HepG2 (cell line): Measurements from ENCODE around the gene ZNF343. TPM values are rescaled to one million over a fixed set of nuclear protein-coding genes. Genes with fewer than 3 reads are reported as not detected.
A peak's percentile ranks its signal among the peaks of the same experiment; 100 is the strongest.

ENCODE experiments used
- BORCS8-MEF2B ChIP-seq: sonication (generic); formaldehyde crosslinking; IDR thresholded peaks from 2 replicates; pipeline ENCODE4 v1.8.0; 2022; ENCODE audit warnings: mild to moderate bottlenecking, missing genetic modification reagents
- EEA1 ChIP-seq: sonication (generic); formaldehyde crosslinking; IDR thresholded peaks from 2 replicates; pipeline ENCODE4 v1.5.1; 2020; ENCODE audit warnings: mild to moderate bottlenecking, missing genetic modification reagents, borderline replicate concordance
- HOXA5 ChIP-seq: sonication (generic); formaldehyde crosslinking; IDR thresholded peaks from 2 replicates; pipeline ENCODE4 v1.4.0; 2020; ENCODE audit warnings: missing genetic modification reagents
- MTF2 ChIP-seq: sonication (generic); formaldehyde crosslinking; IDR thresholded peaks from 2 replicates; pipeline ENCODE4 v1.5.0; 2020; ENCODE audit warnings: missing genetic modification reagents, borderline replicate concordance
- NFKB2 ChIP-seq: sonication (generic); formaldehyde crosslinking; IDR thresholded peaks from 2 replicates; pipeline ENCODE4 v1.4.0; 2020; ENCODE audit warnings: missing genetic modification reagents, borderline replicate concordance
- SRY ChIP-seq: sonication (generic); formaldehyde crosslinking; IDR thresholded peaks from 2 replicates; pipeline ENCODE4 v1.8.0; 2022; ENCODE audit warnings: mild to moderate bottlenecking, missing genetic modification reagents
- TEAD3 ChIP-seq: optimal IDR thresholded peaks from 2 replicates; pipeline ENCODE3; 2016; ENCODE audit warnings: borderline replicate concordance
- ZBTB44 ChIP-seq: sonication (generic); formaldehyde crosslinking; IDR thresholded peaks from 2 replicates; pipeline ENCODE4 v1.4.0; 2020; ENCODE audit warnings: missing genetic modification reagents
- ZNF331 ChIP-seq: sonication (generic); formaldehyde crosslinking; IDR thresholded peaks from 2 replicates; pipeline ENCODE4 v1.4.0; 2020; ENCODE audit warnings: missing genetic modification reagents
- ZNF44 ChIP-seq: sonication (generic); formaldehyde crosslinking; IDR thresholded peaks from 2 replicates; pipeline ENCODE4 v1.5.1; 2020; ENCODE audit warnings: mild to moderate bottlenecking, missing genetic modification reagents
- ZNF543 ChIP-seq: sonication (generic); formaldehyde crosslinking; IDR thresholded peaks from 2 replicates; pipeline ENCODE4 v1.4.0; 2020; ENCODE audit warnings: mild to moderate bottlenecking, missing genetic modification reagents
- ZNF547 ChIP-seq: sonication (generic); formaldehyde crosslinking; IDR thresholded peaks from 2 replicates; pipeline ENCODE4 v1.5.1; 2020; ENCODE audit warnings: mild to moderate bottlenecking, missing genetic modification reagents
- ZNF557 ChIP-seq: sonication (generic); formaldehyde crosslinking; IDR thresholded peaks from 2 replicates; pipeline ENCODE4 v1.4.0; 2020; ENCODE audit warnings: missing genetic modification reagents
- ZNF740 ChIP-seq: sonication (generic); formaldehyde crosslinking; IDR thresholded peaks from 2 replicates; pipeline ENCODE4 v1.4.0; 2020; ENCODE audit warnings: missing genetic modification reagents
- ZSCAN20 ChIP-seq: sonication (generic); formaldehyde crosslinking; IDR thresholded peaks from 2 replicates; pipeline ENCODE4 v1.4.0; 2020; ENCODE audit warnings: missing genetic modification reagents, mild to moderate bottlenecking, borderline replicate concordance
- ZSCAN9 ChIP-seq: IDR thresholded peaks from 2 replicates; pipeline ENCODE4 v1.6.1; 2016; ENCODE audit warnings: borderline replicate concordance
- polyA plus RNA-seq, 8 experiments: library from polyadenylated mRNA; depleted of rRNA in 3 of 8; stranded (reverse) in 7 of 8; unstranded in 1 of 8; fragments of >200 nt; fragmentation: Illumina TruSeq in 4 of 8; extraction: Trizol in 4 of 8; gene quantifications; 2 replicates each; pipeline versions ENCODE4 v1.2.1 to v1.2.3, GENCODE V29; 2011 to 2016; ENCODE audit warnings: low read depth in 4 of 8, missing spikeins in 1 of 8, mixed read lengths in 1 of 8; ENCODE audit not compliant: insufficient read depth in 1 of 8
- total RNA-seq, 5 experiments: library from RNA; depleted of rRNA; stranded (reverse); fragments of >200 nt; fragmentation: Illumina TruSeq; extraction: Trizol; gene quantifications; 2 replicates each; pipeline ENCODE4 v1.2.3, GENCODE V29; 2016; ENCODE audit warnings: low read depth in 1 of 5
- TF ChIP-seq, protein P1 (sequence below): sonication (generic); formaldehyde crosslinking; IDR thresholded peaks from 2 replicates; pipeline ENCODE4 v1.5.1; 2020; ENCODE audit warnings: mild to moderate bottlenecking, missing genetic modification reagents, borderline replicate concordance
- TF ChIP-seq, protein P2 (sequence below): sonication (generic); formaldehyde crosslinking; IDR thresholded peaks from 2 replicates; pipeline ENCODE4 v1.5.0; 2020; ENCODE audit warnings: missing genetic modification reagents, mild to moderate bottlenecking, borderline replicate concordance

The ZNF343 gene
- total and polyA plus RNA-seq, 2 of the 13 experiments (the other 11 are each of a cell fraction or from before 2014, with no cell fraction given): 16.4 to 22.1 TPM

GRCh38 chr20:2508631-2509467, at the start of gene ZNF343 (continued):
- TF ChIP-seq, protein P1, sequence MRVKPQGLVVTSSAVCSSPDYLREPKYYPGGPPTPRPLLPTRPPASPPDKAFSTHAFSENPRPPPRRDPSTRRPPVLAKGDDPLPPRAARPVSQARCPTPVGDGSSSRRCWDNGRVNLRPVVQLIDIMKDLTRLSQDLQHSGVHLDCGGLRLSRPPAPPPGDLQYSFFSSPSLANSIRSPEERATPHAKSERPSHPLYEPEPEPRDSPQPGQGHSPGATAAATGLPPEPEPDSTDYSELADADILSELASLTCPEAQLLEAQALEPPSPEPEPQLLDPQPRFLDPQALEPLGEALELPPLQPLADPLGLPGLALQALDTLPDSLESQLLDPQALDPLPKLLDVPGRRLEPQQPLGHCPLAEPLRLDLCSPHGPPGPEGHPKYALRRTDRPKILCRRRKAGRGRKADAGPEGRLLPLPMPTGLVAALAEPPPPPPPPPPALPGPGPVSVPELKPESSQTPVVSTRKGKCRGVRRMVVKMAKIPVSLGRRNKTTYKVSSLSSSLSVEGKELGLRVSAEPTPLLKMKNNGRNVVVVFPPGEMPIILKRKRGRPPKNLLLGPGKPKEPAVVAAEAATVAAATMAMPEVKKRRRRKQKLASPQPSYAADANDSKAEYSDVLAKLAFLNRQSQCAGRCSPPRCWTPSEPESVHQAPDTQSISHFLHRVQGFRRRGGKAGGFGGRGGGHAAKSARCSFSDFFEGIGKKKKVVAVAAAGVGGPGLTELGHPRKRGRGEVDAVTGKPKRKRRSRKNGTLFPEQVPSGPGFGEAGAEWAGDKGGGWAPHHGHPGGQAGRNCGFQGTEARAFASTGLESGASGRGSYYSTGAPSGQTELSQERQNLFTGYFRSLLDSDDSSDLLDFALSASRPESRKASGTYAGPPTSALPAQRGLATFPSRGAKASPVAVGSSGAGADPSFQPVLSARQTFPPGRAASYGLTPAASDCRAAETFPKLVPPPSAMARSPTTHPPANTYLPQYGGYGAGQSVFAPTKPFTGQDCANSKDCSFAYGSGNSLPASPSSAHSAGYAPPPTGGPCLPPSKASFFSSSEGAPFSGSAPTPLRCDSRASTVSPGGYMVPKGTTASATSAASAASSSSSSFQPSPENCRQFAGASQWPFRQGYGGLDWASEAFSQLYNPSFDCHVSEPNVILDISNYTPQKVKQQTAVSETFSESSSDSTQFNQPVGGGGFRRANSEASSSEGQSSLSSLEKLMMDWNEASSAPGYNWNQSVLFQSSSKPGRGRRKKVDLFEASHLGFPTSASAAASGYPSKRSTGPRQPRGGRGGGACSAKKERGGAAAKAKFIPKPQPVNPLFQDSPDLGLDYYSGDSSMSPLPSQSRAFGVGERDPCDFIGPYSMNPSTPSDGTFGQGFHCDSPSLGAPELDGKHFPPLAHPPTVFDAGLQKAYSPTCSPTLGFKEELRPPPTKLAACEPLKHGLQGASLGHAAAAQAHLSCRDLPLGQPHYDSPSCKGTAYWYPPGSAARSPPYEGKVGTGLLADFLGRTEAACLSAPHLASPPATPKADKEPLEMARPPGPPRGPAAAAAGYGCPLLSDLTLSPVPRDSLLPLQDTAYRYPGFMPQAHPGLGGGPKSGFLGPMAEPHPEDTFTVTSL (CRISPR knock-in tag): peak; percentile 64; the same call in 1 of the 2 replicates
- TF ChIP-seq ZNF557: 0 out of 2 replicates have a peak, but pooled peaks have one; percentile 40
- TF ChIP-seq ZNF331 (CRISPR knock-in tag): peak; percentile 78
- TF ChIP-seq ZNF543: peak; percentile 49; the same call in 1 of the 2 replicates
- TF ChIP-seq ZNF740: peak; percentile 11; the same call in 1 of the 2 replicates
- TF ChIP-seq EEA1 (CRISPR knock-in tag): no peak
- TF ChIP-seq BORCS8-MEF2B (CRISPR knock-in tag): peak; percentile 94
- peak; percentile 86 for TF ChIP-seq NFKB2 (CRISPR knock-in tag)
- TF ChIP-seq ZNF547: peak; percentile 62; the same call in 1 of the 2 replicates
- no peak for TF ChIP-seq MTF2 (CRISPR knock-in tag)
- peak; percentile 73 for TF ChIP-seq SRY (CRISPR knock-in tag)
- TF ChIP-seq ZNF44 (CRISPR knock-in tag): no peak
- peak; percentile 84 for TF ChIP-seq TEAD3 (CRISPR knock-in tag)
- peak; percentile 65 for TF ChIP-seq HOXA5 (CRISPR knock-in tag)
- TF ChIP-seq ZBTB44 (CRISPR knock-in tag): peak; percentile 35; the same call in 1 of the 2 replicates
- 0 out of 2 replicates have a peak, but pooled peaks have one; percentile 22 for TF ChIP-seq ZSCAN20 (CRISPR knock-in tag)
- TF ChIP-seq ZSCAN9: peak; percentile 87; the same call in 1 of the 2 replicates
- TF ChIP-seq, protein P2, sequence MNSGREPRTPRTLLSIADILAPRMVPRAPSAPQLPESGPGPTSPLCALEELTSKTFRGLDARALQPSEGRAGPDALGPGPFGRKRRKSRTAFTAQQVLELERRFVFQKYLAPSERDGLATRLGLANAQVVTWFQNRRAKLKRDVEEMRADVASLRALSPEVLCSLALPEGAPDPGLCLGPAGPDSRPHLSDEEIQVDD (CRISPR knock-in tag): peak; percentile 75; the same call in 1 of the 2 replicates
